Measurements from ENCODE around the gene SMIM10.

DNA sequence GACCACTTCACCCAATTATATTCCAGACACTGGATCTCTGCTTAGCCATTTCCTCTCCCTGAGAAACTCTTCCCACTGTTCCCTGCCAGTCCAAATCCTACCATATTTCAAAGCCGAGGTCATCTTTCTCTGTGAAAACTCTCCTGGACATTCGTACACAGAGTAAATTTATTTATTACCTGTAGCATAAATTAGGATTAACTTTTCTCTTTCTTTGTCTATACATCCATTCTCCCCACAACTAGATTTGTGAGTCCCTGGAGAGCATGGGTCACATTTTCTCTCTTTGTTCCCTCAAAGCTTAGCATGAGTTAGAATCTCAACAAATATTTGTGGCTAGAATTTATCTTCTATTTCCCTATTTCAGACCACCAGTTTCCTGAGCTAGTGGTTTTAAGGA is 27.8 kb upstream of the SMIM10 start:
- TF ChIP-seq, protein P1, sequence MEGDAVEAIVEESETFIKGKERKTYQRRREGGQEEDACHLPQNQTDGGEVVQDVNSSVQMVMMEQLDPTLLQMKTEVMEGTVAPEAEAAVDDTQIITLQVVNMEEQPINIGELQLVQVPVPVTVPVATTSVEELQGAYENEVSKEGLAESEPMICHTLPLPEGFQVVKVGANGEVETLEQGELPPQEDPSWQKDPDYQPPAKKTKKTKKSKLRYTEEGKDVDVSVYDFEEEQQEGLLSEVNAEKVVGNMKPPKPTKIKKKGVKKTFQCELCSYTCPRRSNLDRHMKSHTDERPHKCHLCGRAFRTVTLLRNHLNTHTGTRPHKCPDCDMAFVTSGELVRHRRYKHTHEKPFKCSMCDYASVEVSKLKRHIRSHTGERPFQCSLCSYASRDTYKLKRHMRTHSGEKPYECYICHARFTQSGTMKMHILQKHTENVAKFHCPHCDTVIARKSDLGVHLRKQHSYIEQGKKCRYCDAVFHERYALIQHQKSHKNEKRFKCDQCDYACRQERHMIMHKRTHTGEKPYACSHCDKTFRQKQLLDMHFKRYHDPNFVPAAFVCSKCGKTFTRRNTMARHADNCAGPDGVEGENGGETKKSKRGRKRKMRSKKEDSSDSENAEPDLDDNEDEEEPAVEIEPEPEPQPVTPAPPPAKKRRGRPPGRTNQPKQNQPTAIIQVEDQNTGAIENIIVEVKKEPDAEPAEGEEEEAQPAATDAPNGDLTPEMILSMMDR (IDR thresholded peaks at IDR 0.05) = no peak
- TF ChIP-seq POLR2A (IDR thresholded peaks at IDR 0.05) = no peak
